Left lung (tissue), 10 donors: ENCODE data around the gene PDYN. TPM values are rescaled to one million over a fixed set of nuclear protein-coding genes. Genes with fewer than 3 reads are reported as not detected.

ENCODE experiments used
- ATAC-seq: fragments of 200-7000 bp; cut with Tn5 transposase; one replicate; pipeline ENCODE4 v1.9.1; 2020; ENCODE audit warnings: moderate library complexity
- DNase-seq, 4 donors: peaks; one replicate each; pipeline ENCODE4 v3.0.0-alpha.2; 2013 to 2020
- H3K27ac ChIP-seq, 2 donors: fragments of 200-600 bp; sonication (generic) in 1 of 2; one replicate each; pipeline versions ENCODE4 v1.5.0 to v1.8.0; 2020 to 2021
- H3K27me3 ChIP-seq, 2 donors: fragments of 200-600 bp; sonication (generic) in 1 of 2; one replicate each; pipeline versions ENCODE4 v1.5.0 to v1.8.0; 2020 to 2021
- H3K36me3 ChIP-seq, 2 donors: fragments of 200-600 bp; sonication (generic) in 1 of 2; one replicate each; pipeline versions ENCODE4 v1.5.0 to v1.8.0; 2020 to 2021
- H3K4me1 ChIP-seq, 2 donors: fragments of 200-600 bp; one replicate each; pipeline ENCODE4 v1.8.0; 2021
- H3K4me3 ChIP-seq, 2 donors: fragments of 200-600 bp; sonication (generic) in 1 of 2; one replicate each; pipeline versions ENCODE4 v1.5.0 to v1.8.0; 2020 to 2021; ENCODE audit warnings: mild to moderate bottlenecking in 1 of 2
- H3K9me3 ChIP-seq, 2 donors: fragments of 200-600 bp; sonication (generic) in 1 of 2; one replicate each; pipeline versions ENCODE4 v1.5.0 to v1.8.0; 2020 to 2021
- intact Hi-C, 2 donors: fragments of 100-400 bp; cut with DNase I; formaldehyde crosslinking; loops; one replicate each; pipeline versions ENCODE4 v1.11.2 to v1.14.2; 2022
- polyA plus RNA-seq, 6 donors: library from polyadenylated mRNA; unstranded; fragments of 120-200 nt; gene quantifications; one replicate each; pipeline ENCODE4 v1.2.1, GENCODE V29; 2013; ENCODE audit not compliant: insufficient read length in 6 of 6
- total RNA-seq, 2 donors: library from RNA; stranded (reverse); fragmentation: NEBNext Ultra II Directional; extraction: Animal tissue kit (Norgen Biotek cat#: 25700); gene quantifications; one replicate each; pipeline ENCODE4 v1.2.1, GENCODE V29; 2021
- TF ChIP-seq, protein P1 (sequence below), 2 donors: fragments of 200-600 bp; sonication (generic) in 1 of 2; IDR thresholded peaks; one replicate each; pipeline versions ENCODE4 v1.5.0 to v1.8.0; 2021; ENCODE audit warnings: antibody characterized with exemption in 2 of 2
- donor health status: DM: no; HTN: yes; CAD: no.
- donor health status: DM: no; HTN: no; CAD: no.

Gene PDYN
- total and polyA plus RNA-seq, 8 donors, result not detected

GRCh38 chr20:2010533-2010932, 16.7 kb upstream of the PDYN start:
- Histone ChIP-seq H3K27me3 (peaks cover 18 to 96% of the 10 kb centered on the region in 2 donors), H3K36me3 (no peaks in the 10 kb centered on the region), H3K4me3 (no peak overlapping the region), H3K4me1 (no peaks in the 10 kb centered on the region), H3K27ac (no peak overlapping the region), H3K9me3 (no peaks in the 10 kb centered on the region)
- DNase-seq (peak in 1 of 4 donors; percentile 2), ATAC-seq (peak; percentile 89)
- intact Hi-C loops, result no loop called here
- TF ChIP-seq, protein P1, sequence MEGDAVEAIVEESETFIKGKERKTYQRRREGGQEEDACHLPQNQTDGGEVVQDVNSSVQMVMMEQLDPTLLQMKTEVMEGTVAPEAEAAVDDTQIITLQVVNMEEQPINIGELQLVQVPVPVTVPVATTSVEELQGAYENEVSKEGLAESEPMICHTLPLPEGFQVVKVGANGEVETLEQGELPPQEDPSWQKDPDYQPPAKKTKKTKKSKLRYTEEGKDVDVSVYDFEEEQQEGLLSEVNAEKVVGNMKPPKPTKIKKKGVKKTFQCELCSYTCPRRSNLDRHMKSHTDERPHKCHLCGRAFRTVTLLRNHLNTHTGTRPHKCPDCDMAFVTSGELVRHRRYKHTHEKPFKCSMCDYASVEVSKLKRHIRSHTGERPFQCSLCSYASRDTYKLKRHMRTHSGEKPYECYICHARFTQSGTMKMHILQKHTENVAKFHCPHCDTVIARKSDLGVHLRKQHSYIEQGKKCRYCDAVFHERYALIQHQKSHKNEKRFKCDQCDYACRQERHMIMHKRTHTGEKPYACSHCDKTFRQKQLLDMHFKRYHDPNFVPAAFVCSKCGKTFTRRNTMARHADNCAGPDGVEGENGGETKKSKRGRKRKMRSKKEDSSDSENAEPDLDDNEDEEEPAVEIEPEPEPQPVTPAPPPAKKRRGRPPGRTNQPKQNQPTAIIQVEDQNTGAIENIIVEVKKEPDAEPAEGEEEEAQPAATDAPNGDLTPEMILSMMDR (IDR thresholded peaks at IDR 0.05), result no peak

DNA sequence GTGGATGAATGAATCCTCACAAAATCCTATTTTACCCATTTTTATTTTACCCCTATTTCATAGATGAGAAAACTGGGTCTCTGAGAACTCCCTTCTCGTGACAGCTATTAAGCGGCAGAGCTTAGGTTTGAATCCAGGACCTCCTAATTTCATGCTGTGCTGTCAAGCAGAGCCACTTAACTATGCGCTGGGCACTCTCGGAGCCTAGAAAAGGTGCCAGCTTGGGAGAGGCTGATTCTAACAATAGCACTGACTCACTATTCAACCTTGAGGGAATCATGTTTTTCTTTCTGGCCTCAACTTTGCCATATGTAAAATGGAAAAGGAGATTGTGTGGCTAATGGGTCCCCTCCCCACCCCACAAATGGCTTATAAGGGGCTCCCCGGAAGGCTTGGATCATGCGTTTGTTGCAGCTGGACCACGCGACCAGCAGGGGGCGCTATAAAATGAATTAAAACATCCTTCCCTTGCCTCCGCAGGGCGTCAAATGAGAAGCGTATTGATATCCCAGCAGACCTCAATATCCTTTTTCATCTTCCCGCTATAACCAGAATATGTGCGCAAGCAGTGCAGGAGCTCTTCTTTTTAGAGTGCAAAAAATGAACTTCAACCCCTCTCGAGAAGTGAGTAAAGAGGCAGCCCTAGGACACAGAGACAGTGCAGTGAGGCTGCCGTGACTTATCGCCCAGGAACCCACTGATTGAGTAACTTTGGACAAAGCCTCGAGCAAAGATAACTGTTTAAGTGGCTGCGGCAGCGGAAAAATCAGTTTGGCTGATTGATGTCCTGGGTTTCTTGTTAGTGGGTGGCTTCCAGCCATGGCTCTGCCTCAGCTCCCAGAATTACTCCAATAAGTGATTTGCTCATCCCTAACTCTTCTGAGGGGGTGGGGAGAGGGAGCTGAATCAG, 12.8 kb upstream of the PDYN start:
- no peaks in the 10 kb centered on the region for H3K9me3 ChIP-seq
- TF ChIP-seq, protein P1 (IDR thresholded peaks at IDR 0.05), result peak; percentile 71 to 81
- peaks cover 16 to 96% of the 10 kb centered on the region in 2 donors for H3K27me3 ChIP-seq
- H3K4me1 ChIP-seq, result no peaks in the 10 kb centered on the region
- intact Hi-C loops, result no loop called here
- DNase-seq (peak in 2 of 4 donors; percentile 1 to 7), ATAC-seq (peak; percentile 39)
- H3K4me3 ChIP-seq, result no peak overlapping the region
- no peaks in the 10 kb centered on the region for H3K36me3 ChIP-seq
- H3K27ac ChIP-seq, result no peak overlapping the region

DNA sequence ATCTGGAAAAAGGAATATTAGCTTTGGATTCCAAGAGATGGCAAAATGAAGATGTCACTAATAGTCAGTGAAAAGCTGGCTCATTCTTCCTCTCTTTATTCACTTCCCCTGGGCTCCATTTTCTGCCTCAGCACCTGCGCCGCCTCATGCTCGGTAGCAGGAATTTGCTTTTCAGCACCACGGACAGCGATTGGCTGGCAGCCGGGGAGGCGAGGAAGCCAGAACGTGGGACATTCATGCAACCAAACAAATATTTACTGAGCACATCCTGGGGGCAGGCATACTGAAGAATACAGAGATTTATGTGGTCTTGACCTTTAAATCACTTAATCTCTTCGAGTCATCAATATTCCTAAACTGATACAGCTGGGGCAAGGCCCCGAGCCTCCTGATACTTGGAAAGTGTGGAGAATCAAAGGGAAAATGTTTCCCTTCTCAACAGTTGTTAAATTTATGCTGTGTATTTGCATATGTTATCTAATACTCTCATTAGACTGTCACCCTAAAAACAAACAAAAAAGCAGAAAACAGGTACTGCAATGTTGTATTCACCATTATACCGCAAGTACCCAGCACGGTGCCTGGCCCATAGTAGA, 12.1 kb upstream of the PDYN start:
- H3K9me3 ChIP-seq, result no peaks in the 10 kb centered on the region
- no peak overlapping the region for H3K27ac ChIP-seq
- intact Hi-C loops, result no loop called here
- no peaks in the 10 kb centered on the region for H3K4me1 ChIP-seq
- H3K27me3 ChIP-seq, result peaks cover 22 to 98% of the 10 kb centered on the region in 2 donors
- no peak overlapping the region for H3K4me3 ChIP-seq
- TF ChIP-seq, protein P1 (IDR thresholded peaks at IDR 0.05), result no peak
- DNase-seq (peak; percentile 69 to 89 (median 74)), ATAC-seq (peak; percentile 58)
- no peaks in the 10 kb centered on the region for H3K36me3 ChIP-seq

DNA sequence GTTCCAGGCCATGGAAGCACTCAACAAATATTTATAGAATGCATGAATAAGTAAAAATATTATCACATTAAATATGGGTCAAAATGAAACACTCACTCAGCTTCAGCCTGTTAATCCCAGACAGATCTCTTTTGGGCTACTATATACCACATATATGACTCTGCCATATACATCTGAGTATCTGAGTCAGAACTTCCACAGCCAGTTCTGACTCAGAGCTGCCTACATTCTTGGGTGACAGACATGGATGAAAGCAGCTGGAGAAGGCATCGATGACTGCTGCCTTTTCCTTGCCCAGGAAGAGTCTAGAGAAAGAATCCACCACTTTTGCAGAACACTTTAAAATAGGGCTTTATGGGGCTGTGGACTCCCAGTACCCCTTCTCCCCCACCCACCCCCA, 11.5 kb upstream of the PDYN start:
- no peak overlapping the region for H3K4me3 ChIP-seq
- TF ChIP-seq, protein P1 (IDR thresholded peaks at IDR 0.05), result no peak
- H3K27ac ChIP-seq, result no peak overlapping the region
- no peaks in the 10 kb centered on the region for H3K36me3 ChIP-seq
- no peak for ATAC-seq
- H3K27me3 ChIP-seq, result peaks cover 23 to 98% of the 10 kb centered on the region in 2 donors
- intact Hi-C loops, result no loop called here
- H3K4me1 ChIP-seq, result peaks cover 0 to 4% of the 10 kb centered on the region in 2 donors
- no peak for DNase-seq
- H3K9me3 ChIP-seq, result no peaks in the 10 kb centered on the region

- Histone ChIP-seq H3K4me3 (no peak overlapping the region), H3K27me3 (peaks cover 23 to 100% of the 10 kb centered on the region in 2 donors), H3K36me3 (no peaks in the 10 kb centered on the region), H3K4me1 (peaks cover 0 to 11% of the 10 kb centered on the region in 2 donors), H3K27ac (no peak overlapping the region), H3K9me3 (no peaks in the 10 kb centered on the region)
- intact Hi-C loops, result no loop called here
- TF ChIP-seq, protein P1 (IDR thresholded peaks at IDR 0.05), result no peak
- DNase-seq (no peak), ATAC-seq (no peak)
Measured at GRCh38 chr20:2004171-2004570, 10.3 kb upstream of the PDYN start.
